Breast epithelium (tissue), 4 donors: ENCODE measurements around the gene AKR1C2. TPM values are rescaled to one million over a fixed set of nuclear protein-coding genes. Genes with fewer than 3 reads are reported as not detected.
"Not testable (repeated sequence)": the region's sequence is repeated elsewhere in the genome, so short reads cannot be mapped to it uniquely, and the experiment has no call there.

Source experiments
- DNase-seq, 2 donors: peaks; one replicate each; pipeline ENCODE4 v3.0.0-alpha.2; 2019; ENCODE audit warnings: low spot score in 2 of 2
- H3K27ac ChIP-seq, 2 donors: fragments of 200-600 bp; sonication (generic) in 1 of 2; one replicate each; pipeline ENCODE4 v1.5.1; 2016 to 2019; ENCODE audit warnings: mild to moderate bottlenecking in 1 of 2
- H3K27me3 ChIP-seq, 2 donors: fragments of 200-600 bp; sonication (generic) in 1 of 2; one replicate each; pipeline versions ENCODE4 v1.5.1 to v1.6.0; 2017 to 2019; ENCODE audit warnings: control low read depth in 1 of 2, mild to moderate bottlenecking in 1 of 2
- H3K36me3 ChIP-seq: fragments of 200-600 bp; one replicate; pipeline ENCODE4 v1.5.1; 2019
- H3K4me1 ChIP-seq, 2 donors: fragments of 200-600 bp; sonication (generic); one replicate each; pipeline ENCODE4 v1.5.1; 2016 to 2019; ENCODE audit warnings: control low read depth in 1 of 2
- H3K4me3 ChIP-seq, 3 donors: fragments of 200-600 bp; sonication (generic); 1 replicate in 2 of 3; 2 replicates in 1 of 3; pipeline ENCODE4 v1.5.1; 2016 to 2019; ENCODE audit warnings: mild to moderate bottlenecking in 3 of 3, moderate library complexity in 2 of 3
- H3K9me3 ChIP-seq, 2 donors: fragments of 200-600 bp; sonication (generic) in 1 of 2; one replicate each; pipeline ENCODE4 v1.5.1; 2016 to 2019; ENCODE audit warnings: control low read depth in 1 of 2
- CTCF ChIP-seq, 3 donors: fragments of 450-650 bp; IDR thresholded peaks; one replicate each; pipeline ENCODE4 v1.5.1; 2016 to 2017; ENCODE audit warnings: antibody characterized with exemption in 3 of 3, mild to moderate bottlenecking in 3 of 3, moderate library complexity in 3 of 3
- POLR2A ChIP-seq: fragments of 450-650 bp; IDR thresholded peaks from one replicate; pipeline ENCODE4 v1.6.1; 2016; ENCODE audit warnings: antibody characterized with exemption, mild to moderate bottlenecking, moderate library complexity
- POLR2AphosphoS5 ChIP-seq, 3 donors: sonication (generic); formaldehyde crosslinking; IDR thresholded peaks; one replicate each; pipeline ENCODE4 v1.6.1; 2017; ENCODE audit warnings: antibody characterized with exemption in 3 of 3
- intact Hi-C: fragments of 100-400 bp; cut with DNase I; formaldehyde crosslinking; loops from one replicate; pipeline ENCODE4 v1.15.1; 2023; ENCODE audit warnings: low total_unique reads
- total RNA-seq, 3 donors: library from RNA; depleted of rRNA; stranded (reverse); fragments of >200 nt; gene quantifications; one replicate each; pipeline ENCODE4 v1.1.0, GENCODE V29; 2016

Gene AKR1C2
- total RNA-seq, 3 donors from 2014 or later: 25.9 to 259 (median 25.9) TPM

DNA sequence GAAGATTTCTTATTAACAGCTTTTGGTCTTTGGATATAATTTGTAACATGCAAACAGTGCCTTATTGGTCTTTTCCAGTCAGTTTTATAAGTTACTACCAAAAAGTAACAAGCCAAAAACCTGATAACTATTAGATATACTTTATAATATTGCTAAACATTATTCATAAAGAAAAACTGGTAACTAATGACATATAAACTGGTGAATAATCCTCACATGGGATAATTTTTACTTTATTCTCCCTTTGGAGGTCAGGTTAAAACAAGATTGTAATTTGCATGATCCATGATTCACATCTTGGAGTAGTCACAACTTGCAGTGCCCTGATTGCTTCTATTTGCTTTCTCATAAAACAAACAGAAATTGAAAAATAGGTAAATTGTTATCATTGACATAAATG, 844 bp upstream of the AKR1C2 start:
- H3K27ac ChIP-seq, DNase-seq, H3K9me3 ChIP-seq, H3K4me1 ChIP-seq, H3K36me3 ChIP-seq, H3K27me3 ChIP-seq, intact Hi-C loops, H3K4me3 ChIP-seq: not testable (repeated sequence)

- H3K4me1 ChIP-seq, intact Hi-C loops, DNase-seq: not testable (repeated sequence)
Measured at GRCh38 chr10:5004030-5004385, 351 bp upstream of the AKR1C2 start.

DNA sequence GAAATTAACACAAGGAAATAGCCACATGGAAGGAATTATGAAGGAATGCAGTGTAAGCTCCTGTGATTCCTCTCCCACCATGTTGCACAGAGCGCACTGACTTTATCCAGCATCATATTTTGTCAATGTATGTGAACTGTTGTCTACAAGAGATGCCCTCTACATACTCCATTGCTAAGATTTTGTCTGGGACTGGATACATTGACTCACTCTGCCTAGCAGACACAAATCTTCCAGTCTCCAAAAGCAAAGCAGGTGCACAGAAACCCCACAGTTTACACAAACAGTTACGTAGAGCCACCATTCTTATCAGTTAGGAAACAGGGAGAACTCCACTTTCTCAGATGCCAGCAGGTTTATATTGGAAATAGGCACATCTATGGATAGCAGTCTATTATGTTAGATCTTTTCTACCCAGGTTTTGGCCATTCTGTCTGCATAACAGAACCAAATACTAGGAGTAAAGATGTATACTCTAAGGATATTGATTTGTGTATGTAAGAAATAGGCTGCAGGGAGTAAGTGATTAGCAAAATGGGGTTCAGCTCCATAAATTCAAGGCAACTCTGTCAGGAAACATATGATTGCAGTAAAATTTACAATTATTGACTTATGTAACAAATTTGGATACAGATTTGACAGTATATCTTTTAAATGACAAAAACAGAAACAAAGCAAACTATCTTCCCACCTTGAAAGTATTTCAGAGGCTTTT, 1.5 kb downstream of the AKR1C2 start:
- H3K9me3 ChIP-seq: no peaks in the 10 kb centered on the region
- DNase-seq: no peak
- peak overlapping the region in 1 of 3 donors; percentile 36 for H3K4me3 ChIP-seq
- no peak overlapping the region for H3K27ac ChIP-seq
- H3K27me3 ChIP-seq: no peaks in the 10 kb centered on the region
- no peaks in the 10 kb centered on the region for H3K4me1 ChIP-seq
- H3K36me3 ChIP-seq: no peaks in the 10 kb centered on the region
- TF ChIP-seq POLR2AphosphoS5 (IDR thresholded peaks at IDR 0.05) (no peak), POLR2A (no peak), CTCF (IDR thresholded peaks at IDR 0.05) (no peak)
- intact Hi-C loops: no loop called here

More at GRCh38 chr10:5004030-5004385, 351 bp upstream of the AKR1C2 start:
- H3K27ac ChIP-seq, H3K36me3 ChIP-seq, H3K9me3 ChIP-seq, H3K27me3 ChIP-seq, H3K4me3 ChIP-seq: not testable (repeated sequence)

DNA sequence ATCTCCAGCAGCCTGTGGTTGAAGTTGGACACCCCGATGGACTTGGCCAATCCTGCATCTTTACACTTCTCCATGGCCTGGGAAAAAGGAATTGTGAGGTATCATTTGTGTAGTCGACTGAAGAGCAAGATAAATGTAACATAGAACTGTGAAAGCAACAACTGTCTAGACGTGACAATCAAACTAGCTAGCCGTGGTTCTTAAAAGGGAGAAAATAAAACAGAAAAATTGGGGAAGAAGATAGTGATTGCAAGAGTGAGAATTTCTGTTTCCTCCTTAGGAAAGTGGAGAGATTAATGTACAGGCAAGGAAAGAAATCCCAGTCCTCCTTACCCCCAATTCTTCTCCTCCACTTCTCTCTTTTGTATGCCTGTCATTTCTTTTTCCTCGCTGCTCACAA, 5.0 kb downstream of the AKR1C2 start:
- H3K27me3 ChIP-seq: no peaks in the 10 kb centered on the region
- H3K4me1 ChIP-seq: no peaks in the 10 kb centered on the region
- intact Hi-C loops: no loop called here
- no peak overlapping the region for H3K27ac ChIP-seq
- no peak for DNase-seq
- no peak for TF ChIP-seq CTCF (IDR thresholded peaks at IDR 0.05)
- TF ChIP-seq POLR2A: no peak
- TF ChIP-seq POLR2AphosphoS5 (IDR thresholded peaks at IDR 0.05): no peak
- H3K4me3 ChIP-seq: no peak overlapping the region
- no peaks in the 10 kb centered on the region for H3K9me3 ChIP-seq
- H3K36me3 ChIP-seq: no peaks in the 10 kb centered on the region

GRCh38 chr10:4994260-4994659, 9.4 kb downstream of the AKR1C2 start:
- H3K4me3 ChIP-seq, H3K9me3 ChIP-seq, DNase-seq, H3K36me3 ChIP-seq, H3K4me1 ChIP-seq, H3K27me3 ChIP-seq, intact Hi-C loops, H3K27ac ChIP-seq: not testable (repeated sequence)

GRCh38 chr10:4992564-4992963, 11.1 kb downstream of the AKR1C2 start:
- H3K4me1 ChIP-seq, H3K9me3 ChIP-seq, H3K27me3 ChIP-seq, H3K36me3 ChIP-seq, H3K4me3 ChIP-seq, intact Hi-C loops, DNase-seq, H3K27ac ChIP-seq: not testable (repeated sequence)

GRCh38 chr10:4991463-4991862, 12.2 kb downstream of the AKR1C2 start:
- H3K4me3 ChIP-seq, H3K9me3 ChIP-seq, H3K27me3 ChIP-seq, H3K27ac ChIP-seq, H3K4me1 ChIP-seq, H3K36me3 ChIP-seq, intact Hi-C loops, DNase-seq: not testable (repeated sequence)

GRCh38 chr10:4990217-4990616, 13.4 kb downstream of the AKR1C2 start:
- Histone ChIP-seq H3K4me3 (no peak overlapping the region), H3K36me3 (no peaks in the 10 kb centered on the region), H3K27ac (no peak overlapping the region), H3K4me1 (no peaks in the 10 kb centered on the region), H3K27me3 (no peaks in the 10 kb centered on the region), H3K9me3 (no peaks in the 10 kb centered on the region)
- TF ChIP-seq POLR2AphosphoS5 (IDR thresholded peaks at IDR 0.05): no peak
- no peak for TF ChIP-seq POLR2A
- TF ChIP-seq CTCF (IDR thresholded peaks at IDR 0.05): no peak
- intact Hi-C loops: no loop called here
- no peak for DNase-seq

- DNase-seq, H3K36me3 ChIP-seq, H3K4me3 ChIP-seq, intact Hi-C loops, H3K27ac ChIP-seq, H3K4me1 ChIP-seq, H3K9me3 ChIP-seq, H3K27me3 ChIP-seq: not testable (repeated sequence)
Measured at GRCh38 chr10:4988000-4988641, 15.5 kb downstream of the AKR1C2 start.
